Ammon's horn (tissue), 1 donor: ENCODE data around the gene SNAP23.

Experiments used
- DNase-seq: peaks from one replicate; pipeline ENCODE4 v3.0.0-alpha.2; 2016; ENCODE audit warnings: low spot score

SNAP23 gene

GRCh38 chr15:42495361-42496212, at the start of gene SNAP23:
SNAP23 (plus strand) TSS chr15:42495634; CDS start chr15:42511847, 16,213 bp downstream.
- peak; percentile 94 for DNase-seq

- DNase-seq: no peak
These were observed 47.8 kb upstream of the SNAP23 start for GRCh38 chr15:42447599-42447998.

DNA sequence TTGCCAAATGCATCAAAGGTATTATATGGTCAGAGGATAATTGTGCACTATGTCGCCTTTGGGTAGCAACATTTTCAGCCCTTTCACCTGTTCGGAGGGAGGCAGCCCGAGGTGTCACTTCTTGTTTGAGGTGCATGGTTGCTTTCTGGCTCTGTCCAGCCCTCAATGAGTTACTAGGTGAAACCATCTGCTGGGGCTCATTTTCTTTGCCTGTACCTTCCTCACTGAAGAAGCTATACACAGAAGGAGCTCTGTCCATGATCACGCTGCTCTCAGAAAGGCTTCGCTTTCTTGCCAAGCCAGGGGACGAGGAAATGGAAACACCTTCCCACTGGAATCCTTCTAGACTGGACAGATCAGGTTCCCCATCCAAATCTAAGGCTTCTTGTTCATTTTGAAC, 47.2 kb upstream of the SNAP23 start:
- DNase-seq: no peak

- no peak for DNase-seq
These were observed 45.5 kb upstream of the SNAP23 start for GRCh38 chr15:42449770-42450424.

- DNase-seq: no peak
These were observed 45.0 kb upstream of the SNAP23 start for GRCh38 chr15:42450425-42450790.

- no peak for DNase-seq
These were observed 41.6 kb upstream of the SNAP23 start for GRCh38 chr15:42453826-42454225.

- no peak for DNase-seq
These were observed 38.9 kb upstream of the SNAP23 start for GRCh38 chr15:42456531-42456930.

DNA sequence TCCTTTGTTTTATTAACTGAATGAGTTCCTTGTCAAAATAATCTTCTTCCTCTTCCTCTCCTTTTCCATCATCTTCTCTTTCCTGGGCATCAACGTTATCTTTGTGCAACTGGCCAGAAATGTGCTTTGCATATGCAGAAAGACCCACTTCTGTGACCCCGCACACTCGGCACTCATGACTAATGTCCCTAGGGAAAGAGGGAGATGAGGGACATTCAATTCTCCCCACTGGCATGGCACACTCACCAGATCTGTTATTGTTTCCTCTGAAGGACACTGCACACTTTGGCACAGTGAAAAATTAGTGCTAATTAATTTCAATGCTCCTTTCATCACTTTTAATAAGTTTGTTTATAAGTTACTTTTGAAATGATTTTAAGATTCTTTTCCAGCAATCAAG, 38.5 kb upstream of the SNAP23 start:
- no peak for DNase-seq

DNA sequence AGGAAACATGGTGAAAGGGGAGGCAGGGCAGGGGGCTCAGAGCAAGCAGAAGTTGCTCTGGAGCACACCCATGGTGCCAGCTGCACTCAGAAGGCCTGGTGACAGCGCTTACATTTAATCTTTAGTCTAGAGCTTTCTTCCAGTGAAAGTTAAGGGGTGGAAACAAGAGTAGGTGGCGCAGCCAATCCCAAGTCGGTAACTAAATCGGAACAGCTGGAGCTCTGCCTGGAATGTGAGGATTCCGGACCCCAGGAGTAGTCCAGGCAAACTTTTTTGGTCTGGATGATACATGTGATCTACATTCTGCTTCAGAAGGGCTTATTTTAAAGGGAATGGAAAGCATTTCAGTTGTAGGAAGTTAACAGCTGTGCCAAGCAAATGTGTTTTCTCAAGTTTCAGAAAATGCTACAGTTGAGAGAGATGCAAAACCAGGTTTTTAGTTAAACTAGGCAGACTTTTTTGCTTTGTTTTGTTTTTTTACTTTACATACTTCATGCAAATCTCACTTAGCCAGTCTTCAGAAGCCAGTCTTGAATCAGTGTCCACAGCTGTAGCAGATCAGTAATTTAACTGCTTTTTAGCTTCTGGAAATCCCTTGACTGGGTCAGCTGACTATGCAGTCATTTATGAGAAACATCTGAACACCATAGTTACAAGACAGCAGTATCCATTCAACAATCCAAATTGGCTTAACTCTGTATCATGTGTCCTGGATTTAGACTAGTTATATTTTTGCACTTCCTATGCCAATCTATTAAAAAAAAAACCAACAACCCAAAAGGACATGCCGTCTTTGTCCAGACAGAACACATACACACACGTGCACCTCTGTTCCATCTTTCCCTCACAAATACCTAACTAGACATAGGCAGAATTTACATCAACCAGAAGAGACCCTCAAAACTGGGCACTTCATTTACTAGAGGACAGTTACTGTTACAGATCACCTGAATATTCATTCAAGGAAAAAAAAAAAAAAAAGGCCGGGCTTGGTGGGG, 37.7 kb upstream of the SNAP23 start:
- DNase-seq: peak; percentile 61

GRCh38 chr15:42461261-42461660, 34.2 kb upstream of the SNAP23 start:
- no peak for DNase-seq

DNA sequence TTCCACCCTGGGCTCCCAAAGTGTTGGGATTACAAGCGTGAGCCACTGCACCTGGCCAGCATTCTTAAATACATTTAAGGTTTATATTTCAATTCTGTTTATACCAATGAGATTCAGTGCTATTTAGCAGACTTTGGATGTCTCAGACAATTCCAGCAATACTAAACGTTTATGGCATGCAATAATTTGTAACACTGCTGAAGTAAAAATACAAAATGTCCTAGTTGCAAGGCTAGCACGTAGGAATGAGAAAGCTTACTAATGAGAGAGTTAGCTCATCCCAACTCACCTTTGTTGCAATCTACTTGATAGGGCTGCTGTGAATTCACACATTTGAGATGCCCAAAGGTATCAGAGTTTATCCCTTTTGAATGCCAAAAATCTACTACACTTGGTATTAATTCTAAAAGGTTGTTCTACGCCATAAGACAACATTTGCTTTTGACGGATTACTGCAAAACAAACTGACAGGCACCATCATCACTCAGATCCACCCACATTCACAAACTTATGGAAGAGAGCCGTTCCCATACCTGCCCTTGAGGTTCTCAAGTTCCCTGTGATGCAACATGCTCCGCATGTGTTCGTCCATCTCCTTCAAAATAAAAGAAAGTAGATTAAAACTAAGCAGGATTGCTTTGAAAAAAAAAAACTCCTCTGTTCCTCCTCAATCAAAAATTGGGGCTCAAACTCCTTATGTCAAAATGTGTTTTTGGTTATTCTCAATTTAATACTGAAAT, 29.7 kb upstream of the SNAP23 start:
- no peak for DNase-seq

DNA sequence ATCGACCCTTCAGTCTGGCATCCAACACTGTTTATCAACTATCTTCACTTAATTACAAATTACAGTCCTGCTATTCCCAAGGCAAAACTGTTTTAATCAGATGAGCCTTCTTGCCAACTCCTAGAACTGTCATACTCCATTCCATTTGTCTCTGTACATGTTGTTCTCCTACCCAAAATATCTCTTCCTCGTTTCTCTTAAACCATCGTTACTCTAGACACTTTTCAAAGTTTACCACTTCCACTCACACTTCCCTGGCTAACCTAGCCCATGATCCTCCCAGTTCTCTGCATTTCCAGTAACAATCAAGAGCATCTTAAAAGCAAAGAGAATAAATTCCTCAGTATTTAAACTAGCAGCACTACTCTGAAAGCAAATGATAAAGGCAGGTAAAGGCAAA, 24.4 kb upstream of the SNAP23 start:
- DNase-seq: no peak

GRCh38 chr15:42474827-42475226, 20.6 kb upstream of the SNAP23 start:
- no peak for DNase-seq

- DNase-seq: no peak
These were observed 12.7 kb upstream of the SNAP23 start for GRCh38 chr15:42482701-42483100.

DNA sequence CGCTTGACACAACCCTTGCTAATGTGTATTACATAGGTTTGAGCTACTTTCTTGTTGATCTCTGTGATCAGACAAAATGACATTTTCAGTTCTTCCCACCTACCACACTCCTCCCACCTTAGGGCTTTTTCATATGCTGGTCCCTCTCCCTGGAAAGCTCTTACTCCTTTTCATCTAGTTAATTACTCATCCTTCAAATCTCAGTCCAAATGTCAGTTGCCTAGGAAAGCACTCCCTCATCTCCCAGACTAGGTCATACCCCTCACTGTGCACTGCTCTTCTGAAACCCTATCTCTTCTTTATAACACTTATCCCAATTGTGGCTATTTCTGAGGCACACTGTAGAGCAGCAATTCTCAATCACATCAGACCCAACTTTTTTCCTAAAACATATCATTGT, 11.8 kb upstream of the SNAP23 start:
- no peak for DNase-seq

DNA sequence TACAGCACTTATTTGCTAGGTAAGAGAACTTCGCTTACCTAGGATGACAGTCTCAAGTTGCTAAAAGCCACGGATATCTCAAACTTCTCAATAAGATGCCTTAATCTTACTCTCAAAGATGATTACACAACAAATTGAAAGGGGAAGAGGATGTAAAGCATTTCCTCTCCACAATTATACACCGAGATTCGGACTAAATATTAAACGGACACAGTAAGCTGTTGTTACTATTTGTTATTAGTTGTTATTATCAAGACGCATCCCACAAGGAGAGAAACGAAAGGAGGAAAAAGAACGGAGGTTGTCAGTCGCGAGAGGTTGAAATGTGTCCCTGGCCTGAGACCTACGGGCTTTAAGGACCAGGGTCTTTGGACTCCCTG, 5.2 kb upstream of the SNAP23 start:
- no peak for DNase-seq

DNA sequence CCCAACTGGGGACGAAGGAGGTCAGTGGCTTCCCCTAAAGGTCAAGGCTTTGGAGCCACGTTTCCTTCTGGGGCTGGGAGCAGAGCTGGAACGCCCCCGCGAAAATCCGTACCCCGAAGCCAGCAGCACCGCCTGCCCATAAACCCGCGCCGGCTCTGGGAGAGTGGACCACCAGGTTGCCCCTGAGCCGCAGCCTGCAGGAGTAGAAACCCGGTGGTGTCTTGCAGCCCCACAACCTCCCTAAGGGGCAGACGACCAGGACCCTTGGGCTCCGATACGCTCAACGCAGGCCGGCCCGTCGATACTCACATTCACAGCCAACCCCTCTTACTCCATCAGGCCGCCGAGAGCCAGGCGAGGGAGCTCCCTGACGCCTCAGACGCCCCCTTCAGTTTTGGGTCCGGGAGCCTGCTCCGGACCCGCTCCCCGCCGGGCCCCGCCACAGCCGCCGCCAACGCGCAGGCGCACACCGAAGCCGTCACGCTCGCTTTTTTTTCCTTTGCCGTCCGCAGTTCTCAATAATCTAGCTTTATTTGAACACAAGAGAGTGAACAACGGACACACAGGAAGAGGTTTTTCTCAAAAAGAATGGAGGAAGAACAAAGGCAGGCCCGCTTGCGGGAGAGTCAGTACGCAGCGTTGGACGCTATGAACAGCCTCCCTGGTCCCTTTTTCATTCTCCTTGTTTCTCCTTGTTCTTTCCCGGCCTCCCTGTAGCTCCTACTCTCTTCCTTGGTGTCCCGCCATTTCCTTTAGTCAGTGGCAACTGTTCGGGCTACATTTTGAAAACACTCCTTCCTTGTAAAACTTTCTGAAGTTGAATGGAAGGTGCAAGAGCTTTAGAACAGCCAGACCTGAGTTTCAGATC, 4.5 kb upstream of the SNAP23 start, which contains the start of gene ZNF106:
TSS of gene ZNF106 (minus strand) at position 471 of the 868 bp plus-strand sequence. CDS start 18,852 bp downstream, outside the sequence.
- peak; percentile 91 for DNase-seq

GRCh38 chr15:42491539-42492225, 3.8 kb upstream of the SNAP23 start:
- no peak for DNase-seq

DNA sequence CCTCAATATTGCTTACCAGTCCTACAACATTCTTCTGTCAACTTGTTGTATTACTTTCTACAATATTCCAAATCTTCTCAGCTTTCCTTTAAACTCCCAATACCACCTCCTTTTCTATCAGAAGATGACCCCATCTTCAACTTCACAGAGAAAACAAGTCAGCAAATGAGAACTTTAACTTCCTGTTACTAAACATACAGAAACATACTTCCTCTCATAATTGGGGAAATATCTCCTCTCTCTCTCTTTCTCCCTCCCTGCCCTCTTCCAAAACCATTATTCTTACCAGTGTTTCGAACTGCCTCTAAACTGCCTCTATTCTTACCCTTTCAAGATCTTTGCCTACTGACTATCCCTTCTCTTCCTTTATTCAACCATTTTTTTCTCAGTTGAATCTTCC, 1.8 kb upstream of the SNAP23 start:
- no peak for DNase-seq

DNA sequence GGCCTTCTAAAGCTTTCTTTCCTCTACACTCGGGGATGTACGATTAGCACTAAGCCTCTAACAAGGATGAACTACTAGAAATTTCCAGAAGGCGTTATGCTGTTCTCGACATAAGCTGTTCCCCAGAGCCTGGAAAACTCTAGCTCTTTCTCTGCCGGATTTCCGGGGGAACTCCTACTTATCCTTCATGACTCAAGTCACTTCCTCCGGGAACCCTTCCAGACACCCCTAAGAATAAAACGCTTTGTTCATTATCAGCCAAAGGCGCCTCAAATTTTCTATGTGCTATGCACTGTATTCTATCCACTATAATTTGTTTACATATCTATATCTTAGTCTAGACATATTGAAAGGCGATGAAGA, 455 bp upstream of the SNAP23 start:
- peak; percentile 73 for DNase-seq
